H1 (cell line): ENCODE measurements around the gene OBSCN. TPM values are rescaled to one million over a fixed set of nuclear protein-coding genes. Genes with fewer than 3 reads are reported as not detected.

Source experiments
- BCL11A ChIP-seq, 2 experiments: IDR thresholded peaks; one replicate each; pipeline ENCODE4 v1.6.1; 2011; ENCODE audit warnings: low read depth in 2 of 2, low read length in 2 of 2, mild to moderate bottlenecking in 2 of 2
- CBX8 ChIP-seq: fragments of 300-800, 300-1000 bp; sonication (generic); IDR thresholded peaks from 2 replicates; pipeline ENCODE4 v1.7.1; 2016; ENCODE audit warnings: low read depth, low read length, borderline replicate concordance
- CHD7 ChIP-seq: fragments of 300-600 bp; sonication (generic); IDR thresholded peaks from 2 replicates; pipeline ENCODE4 v1.7.1; 2012; ENCODE audit warnings: low read length, moderate library complexity, mild to moderate bottlenecking, inconsistent platforms; ENCODE audit not compliant: insufficient replicate concordance
- CREB1 ChIP-seq: IDR thresholded peaks from 2 replicates; pipeline ENCODE4 v1.6.1; 2012; ENCODE audit warnings: inconsistent platforms
- JUN ChIP-seq: IDR thresholded peaks from 2 replicates; pipeline ENCODE4 v1.6.1; 2011; ENCODE audit warnings: low read depth, mild to moderate bottlenecking, improper control_type of control experiment, low read length
- NANOG ChIP-seq: IDR thresholded peaks from 2 replicates; pipeline ENCODE4 v1.6.1; 2011; ENCODE audit warnings: low read length, low read depth, mild to moderate bottlenecking, inconsistent platforms; ENCODE audit not compliant: insufficient read depth, poor library complexity, severe bottlenecking
- RNF2 ChIP-seq: fragments of 200-900, 300-1000 bp; sonication (generic); IDR thresholded peaks from 2 replicates; pipeline ENCODE4 v1.7.1; 2016; ENCODE audit warnings: borderline replicate concordance, low read depth, mild to moderate bottlenecking, antibody characterized with exemption, low read length; ENCODE audit not compliant: poor library complexity, severe bottlenecking; ENCODE audit errors: missing control alignments
- SP2 ChIP-seq: IDR thresholded peaks from 2 replicates; pipeline ENCODE4 v1.6.1; 2012; ENCODE audit warnings: mild to moderate bottlenecking, low read length, inconsistent platforms
- TEAD4 ChIP-seq: IDR thresholded peaks from 2 replicates; pipeline ENCODE4 v1.6.1; 2012; ENCODE audit warnings: low read depth, low read length, inconsistent platforms, mixed read lengths
- ZNF274 ChIP-seq: IDR thresholded peaks from 2 replicates; pipeline ENCODE4 v1.7.0; 2012; ENCODE audit warnings: low read length, borderline replicate concordance; ENCODE audit errors: extremely low read depth
- polyA plus RNA-seq, 7 experiments: library from polyadenylated mRNA; depleted of rRNA in 3 of 7; stranded (reverse) in 5 of 7; unstranded in 2 of 7; fragments of >200 nt in 5 of 7; fragments of 200-250 nt in 2 of 7; gene quantifications; 1 replicate in 5 of 7; 2 replicates in 1 of 7; 4 replicates in 1 of 7; pipeline versions ENCODE4 v1.2.1 to v1.2.3, GENCODE V29; 2011 to 2013; ENCODE audit warnings: missing spikeins in 2 of 7, mixed read lengths in 2 of 7
- total RNA-seq: library from RNA; stranded (reverse); fragmentation: NEBNext Ultra II Directional; extraction: Animal tissue kit (Norgen Biotek cat#: 25700); gene quantifications from 2 replicates; pipeline ENCODE4 v1.2.1, GENCODE V29; 2021
- TF ChIP-seq, protein P1 (sequence below): IDR thresholded peaks from 2 replicates; pipeline ENCODE4 v1.6.1; 2011; ENCODE audit warnings: low read length, improper control_type of control experiment

The OBSCN gene
- total and polyA plus RNA-seq, 2 of the 8 experiments (the other 6 are each of a cell fraction or from before 2014, with no cell fraction given), result 7.5 to 28.4 TPM

DNA sequence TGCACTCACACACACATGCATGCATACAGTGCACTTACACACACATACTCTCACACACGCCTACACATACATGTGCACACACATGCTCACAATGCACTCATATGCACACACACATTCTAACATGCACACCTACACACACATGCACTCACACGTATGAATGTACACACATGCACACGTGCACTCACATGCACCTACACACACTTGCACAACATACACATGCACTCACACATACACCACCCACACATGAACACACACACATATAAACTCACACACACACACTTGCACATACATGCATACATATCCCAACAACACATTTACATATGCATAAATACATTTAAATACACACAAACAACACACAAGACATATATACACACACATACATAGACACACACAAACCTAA lies 30.6 kb downstream of the OBSCN start (continued):
- TF ChIP-seq CHD7 (no peak), JUN (no peak), CBX8 (no peak), NANOG (no peak), SP2 (no peak), ZNF274 (no peak), TEAD4 (no peak), BCL11A (IDR thresholded peaks at IDR 0.05; ENCODE audit: low read depth in 2 of 2, low read length in 2 of 2) (no peak), CREB1 (no peak), RNF2 (no peak)
- TF ChIP-seq, protein P1, sequence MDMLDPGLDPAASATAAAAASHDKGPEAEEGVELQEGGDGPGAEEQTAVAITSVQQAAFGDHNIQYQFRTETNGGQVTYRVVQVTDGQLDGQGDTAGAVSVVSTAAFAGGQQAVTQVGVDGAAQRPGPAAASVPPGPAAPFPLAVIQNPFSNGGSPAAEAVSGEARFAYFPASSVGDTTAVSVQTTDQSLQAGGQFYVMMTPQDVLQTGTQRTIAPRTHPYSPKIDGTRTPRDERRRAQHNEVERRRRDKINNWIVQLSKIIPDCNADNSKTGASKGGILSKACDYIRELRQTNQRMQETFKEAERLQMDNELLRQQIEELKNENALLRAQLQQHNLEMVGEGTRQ, result no peak
